NCI-H128 (cell line): ENCODE measurements around the gene RNF19B.

Experiments used
- DNase-seq: peaks from one replicate; lab custom pipeline; 2025; ENCODE audit not compliant: unreplicated experiment; lab: John Stamatoyannopoulos, UW

RNF19B gene

DNA sequence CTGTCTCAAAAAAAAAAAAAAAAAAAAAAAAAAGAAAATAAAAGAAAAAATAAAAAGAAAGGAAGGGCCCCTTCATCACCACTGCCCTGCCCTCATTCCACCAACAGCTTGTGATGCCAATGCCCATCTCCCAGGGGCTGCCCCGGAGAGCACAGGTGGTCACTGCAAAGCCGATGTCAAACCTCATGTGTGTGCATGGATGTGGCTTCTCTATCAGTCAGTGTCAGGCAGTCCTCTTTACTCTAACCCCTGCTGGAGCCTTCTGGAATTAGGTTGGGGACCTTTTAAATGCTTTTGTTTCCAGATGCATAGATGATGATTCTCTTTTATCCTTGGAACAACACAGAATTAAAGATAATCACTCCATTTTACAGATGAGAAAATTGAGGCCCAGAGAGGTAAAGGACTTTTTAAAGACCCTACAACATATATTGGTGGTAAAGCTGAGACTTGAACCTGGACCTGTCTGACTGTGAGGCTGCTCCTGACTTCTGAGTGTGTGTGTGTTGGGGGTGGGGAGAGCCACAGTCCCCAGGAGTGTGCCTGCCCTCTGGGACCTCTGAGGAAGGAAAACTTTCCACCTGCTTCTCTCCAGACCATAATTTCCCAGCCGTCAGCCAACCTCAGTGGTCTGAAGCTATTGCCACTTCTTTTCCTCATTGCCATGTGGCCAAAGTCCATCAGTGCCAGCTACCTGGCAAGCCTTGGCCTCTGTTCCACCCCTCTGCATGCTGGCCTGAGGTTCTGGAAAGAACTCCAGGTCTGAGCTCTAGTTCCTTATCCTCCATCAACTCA is 60.4 kb downstream of the RNF19B start:
- DNase-seq: no peak

DNA sequence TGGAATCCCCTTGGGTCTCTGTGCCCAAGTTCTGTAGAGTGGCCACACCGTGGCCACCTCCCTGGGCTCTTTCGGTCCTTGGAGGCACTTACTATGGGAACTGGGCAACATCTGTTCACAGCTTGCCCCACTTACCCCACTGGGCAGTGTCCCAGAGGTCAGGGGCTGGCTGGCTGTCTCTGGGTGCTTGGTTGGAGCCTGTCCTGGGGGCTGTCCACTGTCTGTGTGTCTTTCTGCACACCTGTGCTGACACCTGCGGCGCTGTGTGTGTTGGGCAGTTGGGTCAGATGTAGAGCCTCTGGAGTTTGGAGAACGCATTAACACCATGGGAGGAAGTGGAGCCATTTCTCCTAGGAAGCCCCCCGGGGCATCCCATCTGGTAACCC is 62.1 kb downstream of the RNF19B start:
- no peak for DNase-seq

DNA sequence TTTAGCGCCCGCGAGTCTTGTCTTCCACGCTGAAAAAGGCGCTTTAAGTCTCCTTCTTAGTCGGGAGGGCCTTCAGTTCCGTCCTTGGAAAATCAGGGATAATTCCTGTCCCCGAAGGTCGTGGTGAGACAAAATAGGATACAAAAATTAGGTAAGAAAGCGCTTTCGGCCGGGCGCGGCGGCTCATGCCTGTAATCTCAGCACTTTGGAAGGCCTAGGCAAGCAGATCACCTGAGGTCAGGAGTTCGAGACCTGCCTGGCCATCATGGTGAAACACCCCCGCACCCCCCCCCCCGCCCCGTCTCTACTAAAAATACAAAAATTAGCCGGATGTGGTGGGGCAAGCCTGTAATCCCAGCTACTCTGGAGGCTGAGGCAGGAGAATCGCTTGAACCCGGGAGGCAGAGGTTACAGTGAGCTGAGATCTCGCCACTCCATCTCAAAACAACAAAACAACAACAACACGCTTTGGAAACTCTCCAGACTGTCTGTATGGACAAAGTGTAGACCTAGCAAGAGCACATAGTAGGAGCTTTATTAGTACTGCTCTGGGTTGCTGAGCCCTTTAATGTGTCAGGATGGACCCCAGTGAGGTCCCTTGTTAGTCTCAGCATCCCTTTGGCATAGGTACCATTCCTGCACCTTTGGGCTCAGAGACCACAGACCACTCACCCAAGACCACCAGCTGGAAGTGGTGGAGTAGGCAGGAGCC is 62.6 kb downstream of the RNF19B start:
- DNase-seq: no peak

DNA sequence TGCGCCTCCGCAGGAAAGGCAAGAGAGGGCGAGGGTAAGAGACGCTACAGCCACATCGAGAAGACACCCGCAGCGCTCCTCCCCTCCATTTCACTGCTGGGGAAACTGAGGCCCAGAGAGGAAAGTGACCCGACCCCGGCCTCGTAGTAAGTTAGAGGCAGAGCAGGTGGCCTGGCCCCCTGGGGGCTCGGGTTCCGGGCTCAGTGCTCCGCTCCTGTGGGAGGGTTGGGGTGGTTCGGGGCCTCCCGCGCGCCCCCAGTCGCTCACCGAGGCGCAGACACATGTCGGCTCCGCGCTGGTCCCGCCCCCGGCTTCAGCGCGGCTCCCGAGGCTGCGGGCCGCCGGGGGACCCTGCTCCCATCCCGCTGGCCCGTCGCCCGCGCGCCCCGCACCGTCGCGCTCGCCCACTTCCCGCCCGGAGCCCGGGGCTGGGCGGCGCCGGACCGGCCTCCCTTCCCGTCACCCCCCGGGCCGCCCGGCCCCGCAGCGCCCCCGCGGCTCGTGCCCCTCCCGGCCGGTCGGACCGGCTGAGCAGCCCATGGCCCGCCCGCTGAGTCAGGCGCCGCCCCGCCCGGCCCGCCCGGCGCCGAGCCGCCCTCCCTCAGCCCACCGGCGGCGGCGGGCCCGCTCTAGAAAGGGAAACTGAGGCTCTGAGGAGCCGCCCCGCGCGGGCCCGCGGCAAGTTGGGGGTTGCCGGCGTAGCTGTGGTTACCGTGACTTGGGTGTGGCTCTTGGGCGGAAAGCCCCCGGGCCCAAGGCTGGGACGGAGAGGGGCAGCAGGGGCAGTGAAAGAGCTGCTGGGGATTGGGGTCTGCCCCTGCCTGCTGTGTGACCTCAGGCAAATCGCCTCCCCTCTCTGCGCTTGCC is 63.4 kb downstream of the RNF19B start, which contains the start of gene TMEM54:
TSS of gene TMEM54 (minus strand) at position 434 of the 867 bp plus-strand sequence. CDS start at position 283, 151 bp downstream.
- DNase-seq: no peak

DNA sequence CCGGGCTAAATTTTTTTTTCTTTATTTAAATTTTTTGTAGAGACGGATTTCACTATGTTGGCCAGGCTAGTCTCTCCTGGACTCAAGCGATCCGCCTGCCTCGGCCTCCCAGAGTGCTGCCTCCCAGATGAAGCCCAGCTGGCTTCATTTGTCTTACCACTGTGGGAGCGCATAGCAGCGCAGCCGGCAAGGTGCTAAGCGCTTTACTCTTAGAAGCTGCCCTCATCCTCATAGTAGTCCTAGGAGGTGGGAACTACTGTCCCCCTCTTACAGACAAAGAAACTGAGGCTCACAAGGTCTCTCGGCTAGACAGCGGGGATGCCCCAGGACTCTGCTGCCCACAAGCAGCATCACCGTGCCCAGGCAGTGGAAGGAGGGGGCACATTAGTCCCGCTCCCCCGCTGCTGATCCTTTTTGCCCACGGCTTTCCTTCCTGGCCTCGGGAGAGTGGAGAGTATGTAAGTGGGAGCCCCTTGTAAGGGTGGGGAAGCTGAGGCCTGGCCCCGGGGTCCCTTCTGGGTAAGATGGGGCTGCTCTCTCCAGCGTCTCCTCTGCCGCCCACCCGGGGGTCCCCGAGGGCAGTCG is 64.1 kb downstream of the RNF19B start:
- DNase-seq: no peak

DNA sequence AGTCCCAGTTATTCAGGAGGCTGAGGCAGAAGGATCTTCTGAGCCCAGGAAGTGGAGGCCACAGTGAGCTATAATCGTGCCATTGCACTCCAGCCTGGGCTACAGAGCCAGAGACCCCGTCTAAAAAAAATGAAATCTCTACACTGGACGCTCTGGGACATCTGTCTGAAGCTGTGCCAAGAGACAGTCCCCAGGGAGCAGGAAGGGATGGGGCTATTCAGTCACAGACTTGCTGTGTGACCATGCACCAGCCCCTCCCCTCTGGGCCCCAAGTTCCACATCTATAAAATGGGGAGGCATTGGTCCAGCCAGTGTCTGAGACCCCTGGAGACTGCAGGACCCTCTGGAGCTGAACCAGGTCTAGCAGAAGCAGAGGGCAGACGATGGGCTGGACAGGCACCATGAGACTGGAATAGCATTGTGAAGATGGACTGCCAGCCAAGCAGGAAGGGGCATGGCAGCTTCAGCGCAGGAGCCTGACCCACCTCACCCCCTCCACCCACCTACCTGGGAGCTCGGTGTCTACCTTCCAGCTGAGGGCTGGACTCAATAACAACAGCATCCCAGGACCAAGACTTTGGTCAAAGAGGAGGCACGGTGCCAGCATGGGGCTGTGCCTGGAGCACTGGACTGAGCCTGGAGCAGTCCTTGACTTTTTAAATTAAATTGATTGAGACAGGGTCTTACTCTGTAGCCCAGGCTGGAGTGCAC is 64.9 kb downstream of the RNF19B start:
- no peak for DNase-seq

DNA sequence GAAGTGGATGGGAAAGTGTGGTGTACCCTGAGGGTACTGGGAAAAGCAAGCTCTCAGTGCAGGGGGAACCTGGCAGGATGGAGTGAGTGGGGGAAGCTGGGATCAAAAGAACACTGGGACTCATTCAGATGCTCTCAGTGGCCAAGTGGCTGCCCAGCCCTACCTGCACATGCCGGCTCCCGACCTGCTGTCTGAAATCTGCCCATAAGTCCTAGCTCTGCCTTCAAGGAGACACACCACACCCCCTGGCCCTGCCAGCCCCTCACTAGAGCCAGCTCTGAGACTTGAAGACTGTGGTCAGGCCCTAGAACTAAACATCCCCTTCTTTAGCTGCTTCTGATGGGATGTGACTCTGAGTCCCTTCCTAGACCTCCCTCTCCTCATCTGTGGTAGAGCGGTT is 65.7 kb downstream of the RNF19B start:
- DNase-seq: no peak

DNA sequence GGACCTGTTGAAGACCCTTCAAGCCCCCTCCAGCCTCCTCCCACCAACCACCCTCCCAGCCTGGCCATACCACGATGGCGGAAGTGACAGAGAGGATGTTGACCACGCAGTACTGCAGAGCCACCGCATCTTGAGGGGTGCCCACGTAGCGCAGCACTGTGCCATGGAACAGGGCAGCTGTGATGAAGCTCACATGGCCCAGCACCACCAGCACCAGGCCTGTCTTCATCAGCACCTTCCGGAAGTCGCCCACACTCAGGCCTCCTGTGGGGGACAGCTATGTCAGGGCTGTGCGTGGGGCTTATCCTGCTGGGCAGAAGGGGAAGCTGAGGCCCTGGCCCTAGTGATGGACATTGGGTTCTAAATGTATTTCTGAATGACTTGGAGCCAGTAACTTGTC is 66.6 kb downstream of the RNF19B start:
- no peak for DNase-seq

DNA sequence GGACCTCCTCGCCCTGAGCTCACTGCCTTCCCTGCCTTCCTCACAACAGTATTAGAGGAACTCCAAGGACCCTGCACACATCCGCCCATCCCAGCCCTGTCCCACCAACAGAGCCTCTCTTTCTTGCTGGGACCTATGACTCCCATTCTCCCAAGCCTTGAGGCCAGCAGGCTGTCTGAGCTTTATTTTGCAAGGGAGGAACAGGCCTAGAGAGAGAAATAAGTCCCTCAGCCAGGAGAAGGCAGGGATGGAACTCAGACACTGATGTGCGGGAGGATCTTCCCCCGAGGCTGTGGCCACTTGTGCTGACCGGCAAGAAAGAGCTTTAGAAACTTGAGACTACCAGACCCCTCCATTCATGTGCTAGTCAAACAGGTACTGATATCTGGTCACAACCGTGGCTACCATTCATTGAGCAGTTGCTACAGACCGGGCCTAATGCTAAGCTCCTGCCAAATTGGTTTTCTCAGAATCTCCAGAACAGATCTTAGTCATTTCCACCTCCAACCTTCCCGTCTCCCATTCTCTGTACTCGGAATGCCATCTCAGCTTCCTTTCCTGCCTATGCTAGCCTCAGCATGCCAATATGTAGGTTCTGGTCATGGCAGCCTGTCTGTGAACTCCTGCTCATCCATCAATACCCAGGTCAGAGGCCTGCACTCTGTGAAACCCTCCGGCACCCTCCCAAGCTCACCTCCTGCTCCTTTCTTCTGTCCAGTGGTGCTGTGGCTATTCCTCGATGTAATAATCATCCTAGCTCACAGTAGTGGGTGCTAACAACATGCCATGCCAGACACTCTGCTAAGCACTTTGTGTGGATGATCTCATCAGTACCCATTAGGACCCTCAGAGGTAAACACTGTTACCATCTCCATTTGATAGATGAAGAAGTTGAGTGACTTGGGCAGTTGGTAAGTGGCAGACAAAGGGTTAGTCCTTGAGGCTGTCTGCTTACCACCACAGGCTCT is 67.2 kb downstream of the RNF19B start:
- DNase-seq: no peak

DNA sequence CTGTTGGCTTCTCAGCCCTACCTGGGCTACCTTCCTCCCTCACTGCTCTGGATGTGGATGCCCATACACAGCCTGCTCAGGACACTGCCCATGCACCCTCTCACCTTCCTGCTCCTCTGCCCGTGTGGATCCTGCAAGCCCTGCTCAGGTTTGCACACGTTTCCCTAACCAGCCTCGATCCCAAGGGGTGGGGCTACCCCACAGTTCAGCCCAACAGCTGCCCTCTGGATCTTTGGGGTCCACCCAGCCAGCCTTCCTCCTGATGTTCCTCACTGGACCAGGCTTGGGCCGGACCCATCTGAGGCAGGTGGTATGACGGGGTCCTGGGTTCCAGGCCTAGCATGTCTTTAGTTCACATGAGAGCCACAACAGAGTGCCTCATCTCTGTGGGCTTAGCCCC is 68.2 kb downstream of the RNF19B start:
- no peak for DNase-seq

DNA sequence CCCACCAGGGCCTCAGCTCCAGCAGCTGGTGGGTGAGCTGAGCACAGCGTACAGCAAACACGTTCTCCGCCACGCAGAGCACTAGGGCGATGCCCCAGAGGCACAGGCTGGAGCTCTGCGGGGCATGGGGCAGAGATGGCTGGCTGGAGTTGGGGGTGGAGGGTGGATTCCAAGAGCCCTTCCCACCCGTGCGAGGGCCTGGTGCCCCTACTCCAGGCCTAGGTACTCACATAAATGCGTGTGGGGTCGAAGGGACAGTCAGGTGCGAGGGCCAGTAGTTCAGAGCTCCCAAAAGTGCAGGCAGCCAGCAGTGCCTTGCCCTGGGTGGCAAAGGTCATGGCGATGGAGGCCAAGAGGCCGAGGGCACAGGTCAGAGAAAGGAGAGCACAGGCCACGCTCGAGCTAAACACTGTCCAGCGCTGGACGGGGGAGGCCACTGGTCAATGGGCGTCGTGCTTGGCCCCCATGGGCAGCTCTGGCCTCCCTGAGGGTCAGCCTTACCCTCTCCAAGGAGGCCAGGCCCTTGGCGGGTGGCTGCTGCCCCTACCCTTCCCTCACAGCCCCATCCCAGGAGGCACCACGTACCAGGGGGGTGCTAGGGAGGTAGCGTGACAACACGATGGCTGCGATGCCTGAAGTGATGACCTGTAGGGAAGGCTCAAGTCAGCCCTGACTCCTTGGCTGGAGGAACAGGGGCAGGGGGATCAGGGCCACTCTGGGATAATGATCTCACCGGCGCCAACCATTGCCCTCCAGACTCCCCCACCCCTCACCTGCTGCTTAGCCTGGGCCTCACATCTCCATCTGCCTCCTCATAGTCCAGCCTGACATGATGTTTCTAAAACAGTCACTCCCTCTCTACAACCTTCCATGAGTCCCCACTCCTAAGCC is 69.0 kb downstream of the RNF19B start:
- no peak for DNase-seq

DNA sequence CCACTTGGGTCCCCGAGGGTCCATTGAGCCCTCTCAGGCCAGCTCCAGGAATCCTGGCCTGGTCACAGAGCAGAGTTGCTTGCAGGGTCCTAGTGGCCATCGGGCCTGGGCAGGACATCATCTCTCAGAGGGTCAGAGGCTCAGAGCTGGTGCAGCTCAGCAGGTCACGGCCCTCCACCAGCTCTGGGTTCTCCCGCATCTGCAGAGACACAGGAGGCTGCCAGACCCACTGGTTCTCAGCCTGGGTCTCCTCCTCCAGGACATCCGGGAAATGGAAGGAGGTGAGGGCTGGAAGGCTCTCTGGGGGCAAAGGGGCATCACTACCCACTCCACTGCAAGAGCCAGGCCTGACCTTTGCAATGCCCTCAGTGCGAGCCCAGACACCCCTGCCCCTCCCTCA is 69.9 kb downstream of the RNF19B start:
- no peak for DNase-seq

DNA sequence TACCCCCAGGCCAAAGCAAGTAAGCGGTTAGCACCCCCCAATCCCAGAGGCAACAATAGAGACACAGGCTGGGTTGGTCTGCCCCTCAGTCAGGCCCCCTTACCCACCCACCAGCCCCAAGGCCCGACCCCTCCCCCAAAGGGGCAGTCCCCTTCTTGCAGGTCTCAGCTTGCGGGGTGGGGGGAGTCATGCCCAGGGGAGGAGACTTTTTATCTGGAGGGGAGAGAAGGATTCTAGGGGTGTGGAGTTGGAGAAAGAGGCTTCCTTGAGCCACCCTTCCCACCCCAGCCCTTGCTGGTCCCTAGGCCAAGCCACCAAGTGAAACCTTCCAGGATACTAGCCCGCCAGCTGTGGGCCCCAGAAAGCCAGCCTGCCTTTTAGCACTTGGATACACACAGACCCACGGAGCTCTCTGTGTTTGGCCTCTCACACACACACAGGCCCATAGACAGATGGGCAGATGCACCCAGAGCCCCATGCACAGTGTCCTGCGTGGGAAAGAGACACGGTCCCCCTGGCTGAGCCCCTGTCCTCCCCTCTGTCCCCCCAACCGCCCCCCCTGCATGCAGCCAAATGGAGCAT is 70.5 kb downstream of the RNF19B start:
- DNase-seq: no peak

DNA sequence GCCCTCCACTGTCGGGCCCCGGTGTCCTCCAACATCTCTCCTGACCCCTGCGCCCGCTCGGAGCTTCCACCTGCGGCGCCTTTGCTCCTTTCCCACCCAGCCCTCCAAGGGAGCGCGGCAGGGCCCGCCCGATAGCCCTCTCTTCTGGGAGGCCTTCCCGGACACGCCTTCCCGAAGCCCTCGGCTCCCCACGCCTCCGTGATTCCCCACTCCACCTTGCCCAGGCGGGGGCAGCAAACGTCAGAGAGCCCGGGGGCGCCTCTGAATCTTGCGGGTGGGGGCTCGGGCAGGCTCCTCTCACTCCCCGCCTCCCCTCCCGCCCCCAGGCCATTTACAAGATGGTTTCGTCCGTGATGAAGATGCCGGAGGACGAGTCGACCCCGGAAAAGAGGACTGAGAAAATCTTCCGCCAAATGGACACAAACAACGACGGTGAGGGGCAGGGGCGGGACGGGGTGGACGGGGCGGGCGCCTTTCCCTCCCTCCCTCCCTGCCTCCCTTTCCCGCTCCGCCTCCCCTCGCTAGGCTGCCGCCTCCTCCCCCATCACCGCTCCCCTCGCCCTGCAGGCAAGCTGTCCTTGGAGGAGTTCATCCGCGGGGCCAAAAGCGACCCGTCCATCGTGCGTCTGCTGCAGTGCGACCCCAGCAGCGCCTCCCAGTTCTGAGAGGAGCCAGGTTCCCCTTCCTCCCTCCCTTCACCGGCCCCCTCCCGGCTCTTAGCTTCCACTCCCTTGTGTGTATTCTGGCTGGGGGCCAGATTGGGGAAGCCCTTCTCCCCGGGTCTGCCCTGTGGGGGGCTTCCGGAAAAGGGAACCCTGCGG is 71.2 kb downstream of the RNF19B start:
- no peak for DNase-seq

DNA sequence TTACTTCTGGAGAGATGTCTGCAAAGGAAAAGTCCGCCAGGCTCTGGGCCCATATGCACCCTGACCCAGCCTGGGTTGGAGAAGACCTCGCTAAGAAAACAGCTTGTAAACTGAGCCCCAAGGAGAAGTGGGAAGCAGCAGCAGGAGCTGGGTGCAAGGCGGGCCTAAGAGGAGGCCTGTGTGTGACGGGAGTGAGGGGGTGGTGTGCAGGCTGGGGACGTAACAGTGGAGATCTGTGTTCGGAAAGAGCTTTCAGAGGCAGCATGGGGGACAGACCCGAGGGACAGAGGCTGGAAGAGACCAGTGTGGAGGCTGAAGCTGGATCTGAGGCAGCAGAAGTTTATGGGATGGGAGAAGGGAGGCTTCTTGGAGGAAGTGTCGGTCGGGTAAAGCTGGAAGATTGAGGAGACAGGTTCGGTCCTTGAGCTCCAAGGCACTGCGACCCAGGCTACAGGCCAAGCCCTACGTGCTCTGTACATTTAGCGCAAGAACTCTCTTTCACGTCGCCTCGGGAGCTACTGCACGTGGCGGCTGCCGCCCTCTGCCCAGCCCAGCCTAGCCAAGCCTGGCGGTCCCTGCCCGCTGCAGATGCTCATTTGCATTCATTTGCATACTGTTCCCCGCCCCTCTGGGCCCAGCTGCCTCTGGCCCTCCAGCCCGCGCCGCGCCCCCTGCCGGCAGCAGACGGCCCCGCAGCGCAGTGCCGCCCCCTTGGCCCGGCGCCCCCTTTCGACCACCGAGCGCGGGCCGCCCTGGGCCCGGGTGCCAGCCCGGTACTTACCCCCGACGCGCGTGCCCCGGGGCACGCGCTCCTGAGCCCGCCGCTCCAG is 72.0 kb downstream of the RNF19B start:
- DNase-seq: no peak

DNA sequence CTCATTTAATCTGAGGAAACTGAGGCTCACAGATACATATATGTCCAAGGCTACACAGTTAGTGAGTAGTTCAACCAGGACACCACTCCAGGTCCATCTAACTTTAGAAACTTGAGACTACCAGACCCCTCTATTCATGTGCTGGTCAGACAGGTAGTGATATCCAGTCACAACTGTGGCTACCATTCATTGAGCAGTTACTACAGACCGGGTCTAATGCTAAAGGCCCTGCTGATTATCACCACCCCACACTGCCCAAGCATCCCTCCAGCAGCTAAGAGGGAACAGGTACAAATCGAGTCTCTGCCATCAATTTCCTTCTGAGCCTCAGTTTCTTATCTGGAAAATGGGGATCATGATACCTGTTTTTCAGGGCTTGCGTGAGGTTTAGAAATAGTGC is 73.0 kb downstream of the RNF19B start:
- DNase-seq: no peak

DNA sequence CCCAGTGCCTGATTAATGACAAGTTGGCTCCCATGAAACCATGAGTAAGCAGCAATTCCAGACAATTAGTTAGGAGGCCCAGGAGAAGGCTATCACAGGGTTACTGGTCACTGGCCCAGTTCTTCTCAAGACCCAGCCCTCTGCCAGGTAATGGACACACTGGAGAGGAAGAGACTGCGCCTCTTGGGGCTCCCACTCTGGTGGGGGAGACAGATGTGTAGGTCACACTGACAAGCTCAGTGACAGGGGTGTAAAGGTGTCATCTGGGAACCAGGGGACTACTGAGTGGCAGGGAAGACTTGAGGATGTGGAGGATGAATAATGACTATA is 73.4 kb downstream of the RNF19B start:
- no peak for DNase-seq
